ENCODE results near the gene ST8SIA1.

Gene ST8SIA1

GRCh38 chr12:22234561-22234960 lies 99.9 kb downstream of the ST8SIA1 start:
- no peak for DNase-seq (ENCODE audit: low read depth)

- DNase-seq (ENCODE audit: low read depth), result no peak
These were observed 102.7 kb downstream of the ST8SIA1 start for GRCh38 chr12:22231836-22232235.

GRCh38 chr12:22231078-22231477 lies 103.4 kb downstream of the ST8SIA1 start:
- DNase-seq (ENCODE audit: low read depth), result no peak

- DNase-seq (ENCODE audit: low read depth), result no peak
These were observed 104.2 kb downstream of the ST8SIA1 start for GRCh38 chr12:22230280-22230794.

GRCh38 chr12:22229652-22230279 lies 104.7 kb downstream of the ST8SIA1 start:
- no peak for DNase-seq (ENCODE audit: low read depth)

- DNase-seq (ENCODE audit: low read depth), result no peak
These were observed 106.3 kb downstream of the ST8SIA1 start for GRCh38 chr12:22228022-22228875.

GRCh38 chr12:22223356-22223755 lies 111.2 kb downstream of the ST8SIA1 start:
- DNase-seq (ENCODE audit: low read depth), result no peak

- no peak for DNase-seq (ENCODE audit: low read depth)
These were observed 117.0 kb downstream of the ST8SIA1 start for GRCh38 chr12:22217556-22217955.

- no peak for DNase-seq (ENCODE audit: low read depth)
These were observed 118.8 kb downstream of the ST8SIA1 start for GRCh38 chr12:22215467-22216253.

GRCh38 chr12:22211128-22211527 lies 123.4 kb downstream of the ST8SIA1 start:
- DNase-seq (ENCODE audit: low read depth), result no peak

- DNase-seq (ENCODE audit: low read depth), result no peak
These were observed 125.1 kb downstream of the ST8SIA1 start for GRCh38 chr12:22209422-22209821.

GRCh38 chr12:22206111-22206728 lies 128.3 kb downstream of the ST8SIA1 start:
- DNase-seq (ENCODE audit: low read depth), result no peak

GRCh38 chr12:22204391-22204790 lies 130.1 kb downstream of the ST8SIA1 start:
- DNase-seq (ENCODE audit: low read depth), result no peak

- DNase-seq (ENCODE audit: low read depth), result no peak
These were observed 131.7 kb downstream of the ST8SIA1 start for GRCh38 chr12:22202847-22203246.

- no peak for DNase-seq (ENCODE audit: low read depth)
These were observed 133.4 kb downstream of the ST8SIA1 start for GRCh38 chr12:22201101-22201500.

GRCh38 chr12:22196236-22196635 lies 138.3 kb downstream of the ST8SIA1 start:
- no peak for DNase-seq (ENCODE audit: low read depth)

GRCh38 chr12:22190969-22191368 lies 143.5 kb downstream of the ST8SIA1 start:
- DNase-seq (ENCODE audit: low read depth), result no peak

GRCh38 chr12:22188431-22188830 lies 146.1 kb downstream of the ST8SIA1 start:
- DNase-seq (ENCODE audit: low read depth), result no peak

GRCh38 chr12:22180705-22181104 lies 153.8 kb downstream of the ST8SIA1 start:
- DNase-seq (ENCODE audit: low read depth), result no peak

GRCh38 chr12:22173177-22173576 lies 161.3 kb downstream of the ST8SIA1 start:
- no peak for DNase-seq (ENCODE audit: low read depth)

GRCh38 chr12:22172501-22172900 lies 162.0 kb downstream of the ST8SIA1 start:
- DNase-seq (ENCODE audit: low read depth), result no peak

GRCh38 chr12:22169376-22169775 lies 165.1 kb downstream of the ST8SIA1 start:
- DNase-seq (ENCODE audit: low read depth), result no peak

All from activated T-helper 1 cell treated with Interleukin-2 at 50 U/mL for 16 hours (primary cell).